ENCODE results near the gene PRLH.

DNA sequence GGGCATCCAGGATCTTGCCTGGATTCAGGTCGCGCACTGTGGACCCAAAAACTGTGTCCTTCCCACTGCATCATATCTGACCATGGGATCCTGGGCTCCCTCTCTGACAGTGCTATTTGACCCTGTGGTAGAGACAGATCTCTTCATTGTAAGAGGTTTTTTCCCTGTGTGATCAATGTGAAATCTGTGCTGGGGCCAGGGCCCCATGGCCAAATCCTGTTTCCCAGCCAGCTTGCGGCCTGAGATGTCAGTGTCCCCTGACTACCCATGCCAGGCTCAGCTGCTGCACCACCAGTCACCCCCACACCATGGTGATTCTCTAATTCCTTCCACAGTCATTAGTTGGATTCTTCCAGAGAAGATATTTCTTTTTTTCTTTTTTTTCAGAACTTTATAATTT, 3.5 kb downstream of the PRLH start:
- TF ChIP-seq CTCF (tag by site-specific recombination; IDR thresholded peaks at IDR 0.05), result no peak
- TF ChIP-seq ZBTB1 (tag by site-specific recombination; IDR thresholded peaks at IDR 0.05), result no peak
- no peak for TF ChIP-seq TCF7L2 (IDR thresholded peaks at IDR 0.05; ENCODE audit: borderline replicate concordance, low read depth, low read length)
- TF ChIP-seq ZNF311 (tag by site-specific recombination; IDR thresholded peaks at IDR 0.05; ENCODE audit: borderline replicate concordance), result no peak
- no peak for TF ChIP-seq RBAK (tag by site-specific recombination; IDR thresholded peaks at IDR 0.05)

All from HEK293 (cell line).